ENCODE measurements around the gene ARF1.

Gene ARF1

GRCh38 chr1:228041316-228041715, 41.2 kb upstream of the ARF1 start:
- no peak for TF ChIP-seq EZH2phosphoT487 (conservative IDR thresholded peaks at IDR 0.05; ENCODE audit: low read length)
- TF ChIP-seq, protein P1, sequence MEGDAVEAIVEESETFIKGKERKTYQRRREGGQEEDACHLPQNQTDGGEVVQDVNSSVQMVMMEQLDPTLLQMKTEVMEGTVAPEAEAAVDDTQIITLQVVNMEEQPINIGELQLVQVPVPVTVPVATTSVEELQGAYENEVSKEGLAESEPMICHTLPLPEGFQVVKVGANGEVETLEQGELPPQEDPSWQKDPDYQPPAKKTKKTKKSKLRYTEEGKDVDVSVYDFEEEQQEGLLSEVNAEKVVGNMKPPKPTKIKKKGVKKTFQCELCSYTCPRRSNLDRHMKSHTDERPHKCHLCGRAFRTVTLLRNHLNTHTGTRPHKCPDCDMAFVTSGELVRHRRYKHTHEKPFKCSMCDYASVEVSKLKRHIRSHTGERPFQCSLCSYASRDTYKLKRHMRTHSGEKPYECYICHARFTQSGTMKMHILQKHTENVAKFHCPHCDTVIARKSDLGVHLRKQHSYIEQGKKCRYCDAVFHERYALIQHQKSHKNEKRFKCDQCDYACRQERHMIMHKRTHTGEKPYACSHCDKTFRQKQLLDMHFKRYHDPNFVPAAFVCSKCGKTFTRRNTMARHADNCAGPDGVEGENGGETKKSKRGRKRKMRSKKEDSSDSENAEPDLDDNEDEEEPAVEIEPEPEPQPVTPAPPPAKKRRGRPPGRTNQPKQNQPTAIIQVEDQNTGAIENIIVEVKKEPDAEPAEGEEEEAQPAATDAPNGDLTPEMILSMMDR (IDR thresholded peaks at IDR 0.05; ENCODE audit: insufficient read depth, low read length, poor library complexity, severe bottlenecking): no peak
- Histone ChIP-seq H3K9me3 (ENCODE audit: insufficient read depth, low read length) (no peaks in the 10 kb centered on the region), H4K20me1 (ENCODE audit: low read depth, low read length) (no peaks in the 10 kb centered on the region), H3K4me3 (ENCODE audit: insufficient read depth, low read length, poor library complexity, severe bottlenecking) (no peak overlapping the region), H3K27ac (ENCODE audit: low read depth, low read length) (no peak overlapping the region), H3K9ac (ENCODE audit: low read length) (no peak overlapping the region), H3K9me2 (replicated peaks; ENCODE audit: insufficient read depth, low read length) (no peaks in the 10 kb centered on the region), H3F3A (ENCODE audit: insufficient read depth) (no peaks in the 10 kb centered on the region), H3K79me2 (ENCODE audit: insufficient read depth, low read length) (no peaks in the 10 kb centered on the region), H3K27me3 (ENCODE audit: low read length) (no peaks in the 10 kb centered on the region), H3K36me3 (ENCODE audit: low read length) (no peaks in the 10 kb centered on the region), H3K4me2 (ENCODE audit: low read depth, low read length, poor library complexity, severe bottlenecking) (no peak overlapping the region), H2AFZ (ENCODE audit: low read depth, low read length, severe bottlenecking) (no peak overlapping the region)

DNA sequence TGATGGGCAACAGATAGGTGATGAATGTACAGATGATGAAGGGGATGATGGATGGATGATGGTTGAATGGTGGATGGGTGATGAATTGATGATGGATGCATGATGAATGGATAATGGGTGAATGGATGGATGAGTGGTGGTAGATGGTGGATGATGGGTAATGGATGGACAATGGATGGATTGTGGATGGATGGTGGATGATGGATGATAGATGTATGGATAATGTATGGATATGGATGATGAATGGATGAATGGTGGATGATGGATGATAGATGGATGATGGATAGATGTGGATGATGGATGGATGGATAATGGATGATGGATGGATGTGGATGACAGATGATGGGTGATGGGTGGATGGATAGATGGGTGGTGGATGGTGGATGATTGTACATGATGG, 40.0 kb upstream of the ARF1 start:
- H3K27me3 ChIP-seq (ENCODE audit: low read length): no peaks in the 10 kb centered on the region
- H3K4me3 ChIP-seq (ENCODE audit: insufficient read depth, low read length, poor library complexity, severe bottlenecking): no peak overlapping the region
- no peak overlapping the region for H3K4me2 ChIP-seq (ENCODE audit: low read depth, low read length, poor library complexity, severe bottlenecking)
- no peak overlapping the region for H2AFZ ChIP-seq (ENCODE audit: low read depth, low read length, severe bottlenecking)
- no peak for TF ChIP-seq EZH2phosphoT487 (conservative IDR thresholded peaks at IDR 0.05; ENCODE audit: low read length)
- TF ChIP-seq, protein P1 (IDR thresholded peaks at IDR 0.05; ENCODE audit: insufficient read depth, low read length, poor library complexity, severe bottlenecking): no peak
- no peak overlapping the region for H3K9ac ChIP-seq (ENCODE audit: low read length)
- no peaks in the 10 kb centered on the region for H3F3A ChIP-seq (ENCODE audit: insufficient read depth)
- H3K27ac ChIP-seq (ENCODE audit: low read depth, low read length): no peak overlapping the region
- no peaks in the 10 kb centered on the region for H3K9me3 ChIP-seq (ENCODE audit: insufficient read depth, low read length)
- no peaks in the 10 kb centered on the region for H4K20me1 ChIP-seq (ENCODE audit: low read depth, low read length)
- no peaks in the 10 kb centered on the region for H3K79me2 ChIP-seq (ENCODE audit: insufficient read depth, low read length)
- no peaks in the 10 kb centered on the region for H3K36me3 ChIP-seq (ENCODE audit: low read length)
- H3K9me2 ChIP-seq (replicated peaks; ENCODE audit: insufficient read depth, low read length): no peaks in the 10 kb centered on the region

GRCh38 chr1:228043281-228043848, 39.1 kb upstream of the ARF1 start:
- H3K9me2 ChIP-seq (replicated peaks; ENCODE audit: insufficient read depth, low read length): no peaks in the 10 kb centered on the region
- H3K4me2 ChIP-seq (ENCODE audit: low read depth, low read length, poor library complexity, severe bottlenecking): no peak overlapping the region
- no peak overlapping the region for H3K4me3 ChIP-seq (ENCODE audit: insufficient read depth, low read length, poor library complexity, severe bottlenecking)
- H3K27ac ChIP-seq (ENCODE audit: low read depth, low read length): no peak overlapping the region
- no peaks in the 10 kb centered on the region for H3K9me3 ChIP-seq (ENCODE audit: insufficient read depth, low read length)
- no peaks in the 10 kb centered on the region for H3F3A ChIP-seq (ENCODE audit: insufficient read depth)
- TF ChIP-seq, protein P1 (IDR thresholded peaks at IDR 0.05; ENCODE audit: insufficient read depth, low read length, poor library complexity, severe bottlenecking): no peak
- no peak for TF ChIP-seq EZH2phosphoT487 (conservative IDR thresholded peaks at IDR 0.05; ENCODE audit: low read length)
- no peaks in the 10 kb centered on the region for H3K79me2 ChIP-seq (ENCODE audit: insufficient read depth, low read length)
- H3K9ac ChIP-seq (ENCODE audit: low read length): no peak overlapping the region
- no peaks in the 10 kb centered on the region for H3K27me3 ChIP-seq (ENCODE audit: low read length)
- H2AFZ ChIP-seq (ENCODE audit: low read depth, low read length, severe bottlenecking): no peak overlapping the region
- H3K36me3 ChIP-seq (ENCODE audit: low read length): no peaks in the 10 kb centered on the region
- no peaks in the 10 kb centered on the region for H4K20me1 ChIP-seq (ENCODE audit: low read depth, low read length)

All from SU-DHL-6 (cell line).